H4 (cell line): ENCODE measurements around the gene INPP4B. TPM values are rescaled to one million over a fixed set of nuclear protein-coding genes. Genes with fewer than 3 reads are reported as not detected.
"Not testable (repeated sequence)": the region's sequence is repeated elsewhere in the genome, so short reads cannot be mapped to it uniquely, and the experiment has no call there.

ENCODE experiments used
- DNase-seq: peaks from one replicate; pipeline ENCODE4 v3.0.0-alpha.2; 2015; ENCODE audit warnings: low spot score
- total RNA-seq: library from RNA; depleted of rRNA; stranded (reverse); fragments of >200 nt; shearing (Covaris generic); gene quantifications from 2 replicates; pipeline ENCODE4 v1.2.3, GENCODE V29; 2014

Gene INPP4B
- total RNA-seq, 1 experiment from 2014 or later = 8.0 TPM

DNA sequence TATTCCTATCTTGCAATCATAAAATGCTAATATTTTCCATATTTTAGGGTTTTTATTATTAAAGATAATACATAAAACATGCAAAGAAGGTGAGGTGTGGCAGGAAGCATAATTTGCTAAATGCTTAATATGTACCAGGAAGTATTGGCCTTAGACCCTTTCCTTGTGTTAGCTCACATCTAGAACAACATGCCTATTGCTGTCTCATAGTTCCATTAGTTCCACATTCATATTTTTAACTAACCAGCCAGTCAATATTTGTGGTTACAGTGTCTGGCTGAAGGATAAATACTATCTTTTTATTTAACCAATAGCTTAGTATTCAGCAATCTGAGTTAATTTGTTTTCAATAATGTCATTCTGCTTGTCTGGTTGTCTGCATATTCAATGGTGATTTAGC is 432.6 kb downstream of the INPP4B start:
- no peak for DNase-seq

DNA sequence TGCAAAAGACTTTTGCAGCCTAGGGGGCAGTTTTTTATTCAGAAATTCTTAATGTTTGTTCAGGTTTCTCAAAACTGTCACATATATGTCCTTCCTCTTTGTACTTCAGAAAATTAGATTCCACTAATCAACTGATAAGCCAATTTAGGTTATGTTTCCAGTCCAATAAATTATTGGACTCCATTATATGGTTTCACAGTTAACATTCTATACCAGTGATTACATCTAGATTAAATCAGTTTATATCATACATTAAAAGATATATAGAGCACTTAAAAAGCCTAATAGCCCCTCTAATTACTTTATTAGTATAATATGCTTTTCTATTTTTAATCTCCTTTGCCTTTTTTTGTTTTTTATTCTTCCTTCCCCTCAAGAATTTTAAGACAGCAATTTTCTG is 434.1 kb downstream of the INPP4B start:
- DNase-seq = no peak

DNA sequence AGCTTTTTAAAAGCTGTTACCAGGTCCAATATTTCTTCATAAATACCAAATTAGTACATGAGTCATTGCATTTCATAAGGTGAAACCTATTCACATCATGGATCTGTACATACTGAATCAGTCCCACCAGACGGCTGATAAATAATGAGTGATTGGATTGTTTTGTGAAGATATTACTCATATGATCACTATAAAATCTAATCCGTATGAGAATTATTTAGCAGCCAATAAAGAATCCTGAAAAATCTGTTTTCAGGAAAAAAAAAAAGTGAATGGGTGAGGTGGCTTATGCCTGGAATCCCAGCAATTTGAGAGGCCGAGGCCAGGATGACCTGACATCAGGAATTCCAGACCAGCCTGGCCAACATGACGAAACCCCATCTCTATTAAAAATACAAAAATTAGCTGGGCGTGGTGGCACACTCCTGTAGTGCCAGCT is 438.1 kb downstream of the INPP4B start:
- no peak for DNase-seq

- DNase-seq = no peak
These were observed 438.5 kb downstream of the INPP4B start for GRCh38 chr4:142407596-142407995.

- DNase-seq = no peak
These were observed 439.1 kb downstream of the INPP4B start for GRCh38 chr4:142406917-142407501.

DNA sequence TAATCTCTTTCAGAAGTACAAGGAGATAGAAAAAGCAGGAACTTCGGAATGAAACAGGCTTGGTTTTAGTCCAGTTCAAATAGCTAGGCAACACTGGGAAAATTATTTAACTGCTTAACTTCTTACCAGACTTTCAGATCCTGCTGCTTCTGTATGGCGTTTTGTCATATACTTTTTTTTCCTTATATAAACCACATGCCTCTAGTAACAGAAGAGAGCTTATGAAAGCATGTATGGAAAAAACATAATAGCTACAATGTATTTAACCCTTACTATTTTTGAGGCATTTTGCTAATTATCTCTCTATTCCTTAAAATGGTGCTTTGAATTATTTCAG is 439.6 kb downstream of the INPP4B start:
- no peak for DNase-seq

GRCh38 chr4:142405695-142406498 is 440.2 kb downstream of the INPP4B start:
- peak; percentile 57 for DNase-seq

- peak; percentile 89 for DNase-seq
These were observed 440.9 kb downstream of the INPP4B start for GRCh38 chr4:142405021-142405694.

- peak; percentile 55 for DNase-seq
These were observed 441.9 kb downstream of the INPP4B start for GRCh38 chr4:142404191-142404611.

DNA sequence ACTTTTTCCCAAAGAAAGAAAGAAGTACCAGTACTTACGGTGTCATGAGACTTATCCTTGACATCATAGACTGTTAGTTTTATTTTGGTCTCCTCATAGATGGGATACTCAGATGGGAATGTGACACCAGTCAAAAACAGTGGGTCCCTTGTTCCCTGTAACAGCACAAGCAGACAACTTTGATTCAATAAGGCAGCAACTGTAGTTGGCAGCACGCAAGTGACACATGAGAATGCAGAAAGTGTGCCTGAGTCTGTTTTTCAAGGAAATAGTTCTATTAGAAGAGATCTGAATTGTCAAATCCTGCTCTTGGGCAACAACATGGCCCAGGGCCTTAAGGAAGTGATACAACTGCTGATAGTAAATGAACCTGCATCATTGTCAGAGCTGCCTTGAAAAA is 443.2 kb downstream of the INPP4B start:
- peak; percentile 52 for DNase-seq

DNA sequence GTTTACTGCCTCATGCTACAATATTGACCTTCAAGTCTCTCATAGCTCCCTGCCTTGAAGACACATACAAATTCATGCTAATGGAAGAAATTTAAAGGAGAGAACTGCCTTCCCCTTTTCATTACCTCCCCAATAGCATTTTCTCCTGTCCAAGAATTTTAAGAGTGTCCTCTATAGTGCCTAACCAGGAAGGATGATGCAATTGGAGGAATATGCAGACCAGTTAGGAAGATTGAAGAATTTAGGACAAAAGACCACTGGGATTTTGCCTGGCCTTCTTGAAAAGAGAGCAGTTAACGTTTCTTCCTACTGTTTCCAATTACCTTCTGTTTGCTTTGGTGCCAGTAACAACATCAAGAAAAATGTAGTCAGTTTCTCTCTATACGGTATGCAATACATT is 443.9 kb downstream of the INPP4B start:
- no peak for DNase-seq

GRCh38 chr4:142397364-142397991 is 448.6 kb downstream of the INPP4B start:
- not testable (repeated sequence) for DNase-seq

GRCh38 chr4:142396279-142396678 is 449.8 kb downstream of the INPP4B start:
- no peak for DNase-seq

- DNase-seq = no peak
These were observed 453.0 kb downstream of the INPP4B start for GRCh38 chr4:142393127-142393526.

GRCh38 chr4:142386856-142387255 is 459.2 kb downstream of the INPP4B start:
- no peak for DNase-seq

- no peak for DNase-seq
These were observed 459.7 kb downstream of the INPP4B start for GRCh38 chr4:142386449-142386848.

DNA sequence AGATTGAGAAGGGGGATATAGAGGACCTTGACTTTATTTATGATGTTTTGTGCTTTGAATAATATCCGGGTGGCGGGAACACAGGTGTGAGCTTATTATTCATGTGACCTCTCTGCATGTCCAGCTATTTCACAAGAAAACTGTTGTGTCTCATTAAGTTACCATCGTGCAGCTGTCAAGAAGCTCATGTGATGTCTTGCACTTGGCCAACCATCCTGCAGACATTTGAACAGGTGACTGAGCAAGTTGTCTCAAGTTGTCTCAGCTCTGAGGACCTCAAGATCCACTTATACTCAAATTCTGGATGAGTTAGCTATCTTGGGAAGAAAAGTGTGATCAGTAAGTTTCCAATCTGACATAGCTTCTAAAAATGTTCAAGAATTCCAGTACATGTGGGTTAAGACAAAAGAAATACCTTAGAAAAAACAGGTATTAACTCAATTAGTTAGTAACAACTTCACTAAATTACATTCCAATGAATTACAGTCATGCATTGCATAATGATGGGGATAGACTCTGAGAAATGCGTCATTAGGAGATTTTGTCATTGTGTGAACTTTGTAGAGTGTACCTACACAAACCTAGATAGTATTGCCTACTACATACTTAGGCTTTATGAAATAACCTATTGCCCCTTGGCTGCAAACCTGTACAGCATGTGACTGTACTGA is 462.2 kb downstream of the INPP4B start:
- no peak for DNase-seq

- no peak for DNase-seq
These were observed 462.7 kb downstream of the INPP4B start for GRCh38 chr4:142383354-142383753.

DNA sequence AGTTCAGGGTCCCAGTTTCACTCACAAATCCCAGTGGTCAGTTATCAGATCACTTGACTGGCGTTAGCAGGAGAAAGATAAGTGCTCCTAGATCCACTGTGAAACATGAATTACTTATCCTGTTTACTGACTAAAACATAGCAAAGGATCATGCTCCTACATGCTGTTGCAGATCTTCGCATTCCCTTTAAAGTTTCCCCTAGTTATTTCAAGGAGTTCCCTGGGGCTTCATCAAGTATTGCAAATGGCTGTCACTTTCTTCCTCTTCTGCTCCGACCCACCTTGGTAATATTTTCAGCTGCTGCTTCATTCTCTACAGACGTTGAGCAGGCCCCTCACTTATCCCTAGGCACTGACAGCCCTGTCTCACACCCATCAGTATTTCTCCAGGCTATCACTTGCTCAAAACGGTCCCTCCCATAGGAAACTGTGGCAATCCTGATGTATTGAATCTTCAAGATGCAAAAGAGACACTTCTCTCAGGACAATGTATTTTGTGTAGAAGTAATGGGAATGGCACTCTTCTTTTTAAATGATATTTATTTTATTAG is 466.0 kb downstream of the INPP4B start:
- DNase-seq = no peak

DNA sequence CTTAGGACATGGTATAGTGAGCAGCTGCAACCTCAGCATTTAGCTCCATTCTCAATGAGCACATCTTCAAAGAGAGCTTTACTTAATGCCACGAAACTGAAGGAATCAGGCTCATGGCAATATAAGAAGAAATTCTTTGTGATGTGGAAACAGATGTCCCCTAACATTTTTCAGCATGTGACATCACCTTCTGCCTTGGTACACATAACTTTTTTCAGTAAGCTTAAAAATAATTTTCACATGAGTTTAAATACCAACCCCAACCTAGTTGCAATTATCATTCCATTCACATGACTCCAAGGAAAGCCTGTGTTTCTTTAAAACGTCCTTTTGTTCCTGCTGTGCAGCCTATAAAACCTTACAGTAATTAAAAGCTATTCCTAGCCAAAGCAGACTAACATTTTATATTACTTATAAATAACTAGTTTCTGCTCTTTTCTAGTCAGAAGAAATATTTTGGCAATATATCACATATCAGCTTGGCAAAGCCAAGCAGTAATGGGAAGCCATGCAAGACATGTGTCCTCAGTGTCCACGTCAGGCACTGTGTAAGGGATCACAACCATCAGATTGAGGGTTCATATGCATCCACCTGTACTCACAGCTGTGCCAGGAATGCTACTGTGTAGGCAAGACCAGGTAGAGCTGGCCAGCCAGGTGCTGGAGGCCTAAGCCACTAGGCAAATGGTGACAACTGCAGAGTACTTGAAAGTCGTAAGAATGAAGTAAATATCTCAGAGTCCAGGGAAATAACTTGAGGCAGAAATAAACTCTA is 466.6 kb downstream of the INPP4B start:
- peak; percentile 66 for DNase-seq

- no peak for DNase-seq
These were observed 467.9 kb downstream of the INPP4B start for GRCh38 chr4:142378179-142378578.
